CD4-positive, alpha-beta T cell treated with Interleukin-12 subunit alpha and Interleukin-12 subunit beta, for 1 hour (primary cell): ENCODE measurements around the gene MAPRE2.

ENCODE experiments used
- DNase-seq: peaks from one replicate; pipeline ENCODE4 v3.0.0-alpha.2; 2020

MAPRE2 gene

GRCh38 chr18:35186291-35187034 lies 145.2 kb downstream of the MAPRE2 start:
- DNase-seq, result no peak

- DNase-seq, result no peak
Measured at GRCh38 chr18:35189510-35189909, 148.3 kb downstream of the MAPRE2 start.

- no peak for DNase-seq
Measured at GRCh38 chr18:35190948-35191697, 149.9 kb downstream of the MAPRE2 start.

- no peak for DNase-seq
Measured at GRCh38 chr18:35191698-35192025, 150.4 kb downstream of the MAPRE2 start.

- DNase-seq, result no peak
Measured at GRCh38 chr18:35192415-35192814, 151.2 kb downstream of the MAPRE2 start.
